GM19463 (cell line): ENCODE measurements around the gene NDUFA1.
"Not testable (repeated sequence)": the region's sequence is repeated elsewhere in the genome, so short reads cannot be mapped to it uniquely, and the experiment has no call there.

Source experiments
- ATAC-seq: cut with Tn5 transposase; IDR thresholded peaks from one replicate; pipeline ENCODE4 v1.9.1; 2021; ENCODE audit warnings: mild to moderate bottlenecking, moderate library complexity; ENCODE audit not compliant: unreplicated experiment

The NDUFA1 gene

DNA sequence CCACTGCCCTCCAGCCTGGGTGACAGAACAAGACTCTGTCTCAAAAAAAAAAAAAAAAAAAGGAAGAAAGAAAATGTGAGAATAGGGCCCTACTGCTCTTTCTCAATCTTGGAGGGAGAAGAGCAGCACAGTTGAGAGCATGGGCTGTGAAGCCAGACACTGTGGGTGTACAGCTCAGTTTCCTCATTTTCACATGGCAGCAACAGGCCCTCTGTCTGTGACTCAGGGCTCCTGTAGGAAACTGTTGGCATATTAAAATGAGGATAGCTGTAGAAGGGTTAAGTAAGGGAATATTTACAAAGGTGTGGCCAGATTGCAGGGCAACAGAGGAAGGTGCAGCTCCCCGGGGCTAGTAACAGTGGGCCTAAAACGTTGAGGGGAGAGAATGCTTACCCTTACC lies 27.5 kb downstream of the NDUFA1 start:
- ATAC-seq: no peak

DNA sequence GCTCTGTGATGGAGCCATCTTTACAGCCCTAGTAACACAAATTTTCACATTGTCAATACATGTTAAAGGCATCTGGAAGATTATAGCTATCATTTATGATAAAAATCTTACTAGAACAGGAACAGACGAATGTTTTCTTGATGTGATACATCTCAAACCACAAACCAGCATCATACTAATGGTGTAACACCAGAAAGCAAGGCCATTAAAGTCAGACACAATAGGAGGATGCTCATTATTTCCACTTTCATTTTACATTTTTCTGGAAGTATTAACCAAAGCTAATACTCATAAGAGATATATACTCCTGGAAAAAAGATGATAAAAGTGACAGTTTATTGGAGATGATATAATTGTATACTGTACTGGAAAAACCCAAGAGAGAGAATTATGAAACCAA lies 29.3 kb downstream of the NDUFA1 start:
- ATAC-seq: no peak

DNA sequence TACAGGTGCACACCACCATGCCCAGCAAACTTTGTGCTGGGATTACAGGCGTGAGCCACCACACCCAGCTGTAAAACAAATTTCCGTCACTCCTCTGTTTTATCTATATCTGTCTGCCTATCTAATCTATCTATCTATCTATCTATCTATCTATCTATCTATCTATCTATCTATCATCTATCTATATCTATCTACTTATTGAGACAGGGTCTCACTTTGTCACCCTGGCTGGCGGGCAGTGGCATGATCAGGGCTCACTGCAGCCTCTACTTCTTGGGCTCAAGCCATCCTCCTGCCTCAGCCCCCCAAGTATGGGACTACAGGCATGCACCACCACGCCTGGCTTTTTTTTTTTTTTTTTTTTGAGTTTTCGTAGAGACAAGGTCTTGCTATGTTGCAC lies 44.7 kb downstream of the NDUFA1 start:
- ATAC-seq: no peak

DNA sequence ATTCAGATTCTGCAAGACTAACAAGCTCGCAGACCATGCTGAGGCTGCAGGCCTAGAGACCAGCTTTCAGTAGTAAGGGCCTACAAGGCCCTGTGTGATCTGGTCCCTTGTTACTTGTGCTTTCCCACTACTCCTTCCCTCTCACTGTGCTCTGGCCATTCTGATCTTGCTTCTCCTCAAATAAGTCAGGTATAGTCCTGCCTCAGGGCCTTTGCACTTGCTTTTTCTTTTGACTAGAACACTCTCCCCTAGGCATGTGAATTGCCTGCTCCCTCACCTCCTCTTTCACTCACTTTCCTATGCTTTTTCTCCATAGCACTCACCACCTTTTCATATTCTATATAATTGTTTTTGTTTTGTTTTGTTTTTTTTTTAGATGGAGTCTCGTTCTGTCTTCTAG lies 46.2 kb downstream of the NDUFA1 start:
- ATAC-seq: no peak

DNA sequence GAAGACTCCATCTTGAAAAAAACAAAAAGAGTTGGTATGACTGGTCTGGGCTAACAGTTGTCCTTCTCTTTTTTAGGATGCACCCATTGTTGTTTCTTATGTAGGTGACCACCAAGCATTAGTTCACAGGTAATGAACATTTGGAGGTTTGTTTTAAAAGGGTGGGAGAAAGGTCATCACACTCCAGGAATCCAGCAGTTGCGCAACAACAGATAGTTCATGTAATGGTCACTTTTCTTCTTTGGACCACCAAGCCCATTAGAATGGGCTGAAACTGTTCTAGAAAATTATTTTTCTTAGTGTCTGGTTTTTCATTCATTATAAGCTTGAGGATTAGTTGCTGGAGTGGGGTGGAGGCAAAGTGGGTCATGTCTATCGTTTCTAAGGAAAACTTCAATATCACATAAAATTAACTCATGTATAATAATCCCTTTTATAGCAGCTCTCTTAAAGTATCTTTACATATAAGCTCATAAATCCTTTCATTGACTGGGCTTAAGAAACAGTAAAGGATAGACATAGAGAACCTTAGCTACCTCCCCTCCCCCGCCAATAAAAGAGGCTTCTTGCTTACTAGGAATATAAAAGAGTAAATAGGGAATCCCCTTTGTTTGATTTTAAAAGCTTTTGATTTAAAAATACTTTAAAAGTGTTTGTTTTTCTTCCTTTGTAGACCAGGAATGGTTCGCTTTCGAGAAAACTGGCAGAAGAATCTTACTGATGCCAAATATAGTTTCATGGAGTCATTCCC lies 48.4 kb downstream of the NDUFA1 start:
- ATAC-seq: no peak

DNA sequence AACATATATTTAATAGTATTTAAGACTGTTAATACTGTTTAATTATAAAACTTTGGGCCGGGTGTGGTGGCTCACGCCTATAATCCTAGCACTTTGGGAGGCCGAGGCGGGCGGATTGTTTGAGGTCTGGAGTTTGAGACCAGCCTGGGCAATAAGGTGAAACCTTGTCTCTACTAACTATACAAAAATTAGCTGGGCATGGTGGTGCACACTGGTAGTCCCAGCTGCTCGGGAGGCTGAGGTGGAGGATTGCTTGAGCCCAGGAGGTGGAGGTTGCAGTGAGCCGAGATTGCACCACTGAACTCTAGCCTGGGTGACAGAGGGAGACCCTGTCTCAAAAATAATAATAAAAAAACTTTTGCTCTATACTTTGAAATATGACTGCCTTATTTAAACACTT lies 50.8 kb downstream of the NDUFA1 start:
- ATAC-seq: not testable (repeated sequence)
